GM19438 (cell line): ENCODE results near the gene CFAP92.
"Not testable (repeated sequence)": the region's sequence is repeated elsewhere in the genome, so short reads cannot be mapped to it uniquely, and the experiment has no call there.

Source experiments
- ATAC-seq: cut with Tn5 transposase; IDR thresholded peaks from one replicate; pipeline ENCODE4 v1.9.1; 2021; ENCODE audit warnings: low read depth; ENCODE audit not compliant: unreplicated experiment

The CFAP92 gene

DNA sequence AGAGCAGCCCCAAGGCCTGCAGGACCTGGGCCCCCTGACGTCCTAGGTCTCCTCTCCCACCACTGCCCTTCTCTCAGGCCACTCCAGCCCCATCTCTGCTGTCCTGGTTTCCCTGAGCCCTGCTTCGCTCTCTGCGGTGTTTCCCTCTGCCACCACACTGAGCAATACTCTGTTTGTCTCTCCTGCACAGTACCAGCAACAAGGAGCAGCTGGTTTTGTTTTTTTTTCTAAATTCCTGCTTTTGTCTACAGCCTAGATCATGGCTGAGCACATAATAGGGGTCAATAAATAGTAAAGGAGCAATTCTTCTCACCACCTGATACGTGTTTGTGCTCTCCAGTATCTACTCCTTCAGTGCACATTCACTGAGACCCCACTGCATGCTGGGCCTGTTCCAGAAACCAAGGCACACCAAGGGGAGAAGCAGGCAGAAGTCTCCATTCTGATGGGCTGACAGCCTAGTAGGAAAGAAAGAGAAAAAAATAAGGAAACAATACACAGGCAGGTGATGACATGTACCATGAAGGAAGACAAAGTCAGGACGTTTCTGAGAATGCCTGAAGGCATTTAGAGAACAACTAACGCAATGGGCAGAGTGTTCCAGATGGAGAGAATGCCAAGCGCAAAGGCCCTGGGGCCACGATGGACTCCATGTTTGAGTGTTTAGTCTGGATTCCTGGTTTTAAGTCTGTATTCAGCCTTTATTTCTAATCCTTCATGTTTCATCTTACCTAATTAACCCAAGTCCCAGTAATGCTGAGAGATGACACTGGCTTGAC lies 120.4 kb downstream of the CFAP92 start:
- no peak for ATAC-seq

DNA sequence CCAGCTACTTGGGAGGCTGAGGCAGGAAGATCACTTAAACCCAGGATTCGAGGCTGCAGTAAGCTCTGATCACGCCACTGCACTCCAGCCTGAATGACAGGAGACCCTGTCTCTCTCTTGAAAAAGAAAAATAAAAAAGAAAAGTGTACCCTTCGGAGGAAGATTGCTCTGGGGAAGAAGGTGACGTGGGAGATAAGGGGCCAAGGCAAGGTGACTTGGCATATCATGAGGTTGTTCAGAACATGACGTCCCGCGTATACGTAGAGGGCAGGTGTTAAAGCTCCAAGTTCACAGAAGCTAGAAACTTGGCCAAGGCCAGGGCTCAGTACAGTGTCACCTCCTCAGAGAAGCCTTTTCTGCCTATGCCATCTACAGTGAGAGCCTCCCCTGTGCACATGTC lies 121.1 kb downstream of the CFAP92 start:
- ATAC-seq: no peak

DNA sequence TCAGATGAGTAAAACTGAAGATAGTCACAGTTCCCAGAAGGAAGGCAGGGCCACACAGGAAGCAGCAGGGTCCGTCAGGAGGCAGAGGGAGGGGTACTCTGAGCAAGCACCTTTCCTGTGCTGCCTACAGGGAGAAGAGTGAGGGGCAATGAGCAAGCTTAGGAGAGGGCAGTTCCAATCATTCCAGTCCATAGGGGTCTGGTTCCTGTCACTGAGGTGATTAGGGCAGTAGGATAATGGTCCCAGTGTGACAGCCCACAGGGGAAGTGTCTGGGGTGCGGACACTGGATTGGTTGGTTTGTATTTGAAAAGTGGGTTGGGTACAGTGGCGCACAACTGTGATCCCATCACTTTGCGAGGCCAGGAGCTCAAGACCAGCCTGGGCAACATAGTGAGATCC lies 121.6 kb downstream of the CFAP92 start:
- no peak for ATAC-seq

DNA sequence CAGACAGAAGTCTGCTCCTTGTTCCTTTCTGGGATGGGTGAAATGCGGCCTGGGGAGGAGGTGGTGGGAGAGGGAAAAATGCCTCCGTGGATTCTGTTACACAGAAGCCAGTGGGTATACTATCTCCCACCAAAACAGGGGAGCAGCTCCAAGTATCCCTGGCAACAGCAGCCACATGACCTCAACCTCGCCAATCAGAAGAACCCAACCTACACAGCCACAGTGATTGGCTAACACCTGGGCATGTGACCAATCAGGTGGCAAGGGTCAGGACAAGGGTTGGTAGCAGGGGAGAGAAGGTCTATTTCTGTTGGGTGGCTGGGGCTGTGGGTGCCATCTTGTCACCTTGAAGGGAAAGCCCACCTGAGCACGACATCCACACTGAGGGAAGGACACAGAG lies 123.5 kb downstream of the CFAP92 start:
- no peak for ATAC-seq

DNA sequence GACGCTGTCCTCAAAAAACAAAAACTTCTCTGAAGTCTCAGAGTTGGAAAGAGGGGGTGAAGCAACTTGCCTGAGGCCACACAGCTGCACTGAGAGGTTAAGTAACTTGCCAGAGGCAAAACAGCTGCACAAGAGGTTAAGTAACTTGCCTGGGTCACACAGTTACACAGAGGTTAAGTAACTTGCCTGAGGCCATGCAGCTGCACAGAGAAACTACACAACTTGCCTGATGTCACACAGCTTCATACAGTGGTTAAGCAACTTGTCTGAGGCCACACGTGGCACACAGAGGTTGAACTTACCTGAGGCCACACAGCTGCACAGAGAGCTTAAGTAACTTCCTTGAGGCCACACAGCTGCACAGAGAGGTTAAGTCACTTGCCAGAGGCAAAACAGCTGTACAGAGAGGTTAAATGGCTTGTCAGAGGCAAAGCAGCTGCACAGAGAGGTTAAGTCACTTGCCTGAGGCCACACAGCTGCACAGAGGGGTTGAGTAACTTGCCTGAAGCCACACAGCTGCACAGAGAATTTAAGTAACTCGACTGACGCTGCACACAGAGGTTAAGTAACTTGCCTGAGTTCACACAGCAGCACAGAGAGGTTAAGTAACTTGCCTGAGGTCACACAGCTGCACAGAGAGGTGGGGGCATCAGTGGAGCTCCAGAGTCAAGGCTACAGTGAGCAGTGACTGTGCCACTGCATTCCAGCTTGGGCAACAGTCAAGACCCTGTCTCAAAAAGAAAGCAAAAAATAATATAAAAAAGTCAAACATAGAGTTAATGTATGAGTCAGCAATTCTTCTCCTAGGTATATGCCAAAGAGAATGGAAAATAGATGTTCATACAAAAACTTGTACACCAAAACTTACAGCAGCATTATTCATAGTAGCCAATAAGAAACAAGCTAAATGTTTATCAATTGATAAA lies 126.4 kb downstream of the CFAP92 start:
- ATAC-seq: no peak

DNA sequence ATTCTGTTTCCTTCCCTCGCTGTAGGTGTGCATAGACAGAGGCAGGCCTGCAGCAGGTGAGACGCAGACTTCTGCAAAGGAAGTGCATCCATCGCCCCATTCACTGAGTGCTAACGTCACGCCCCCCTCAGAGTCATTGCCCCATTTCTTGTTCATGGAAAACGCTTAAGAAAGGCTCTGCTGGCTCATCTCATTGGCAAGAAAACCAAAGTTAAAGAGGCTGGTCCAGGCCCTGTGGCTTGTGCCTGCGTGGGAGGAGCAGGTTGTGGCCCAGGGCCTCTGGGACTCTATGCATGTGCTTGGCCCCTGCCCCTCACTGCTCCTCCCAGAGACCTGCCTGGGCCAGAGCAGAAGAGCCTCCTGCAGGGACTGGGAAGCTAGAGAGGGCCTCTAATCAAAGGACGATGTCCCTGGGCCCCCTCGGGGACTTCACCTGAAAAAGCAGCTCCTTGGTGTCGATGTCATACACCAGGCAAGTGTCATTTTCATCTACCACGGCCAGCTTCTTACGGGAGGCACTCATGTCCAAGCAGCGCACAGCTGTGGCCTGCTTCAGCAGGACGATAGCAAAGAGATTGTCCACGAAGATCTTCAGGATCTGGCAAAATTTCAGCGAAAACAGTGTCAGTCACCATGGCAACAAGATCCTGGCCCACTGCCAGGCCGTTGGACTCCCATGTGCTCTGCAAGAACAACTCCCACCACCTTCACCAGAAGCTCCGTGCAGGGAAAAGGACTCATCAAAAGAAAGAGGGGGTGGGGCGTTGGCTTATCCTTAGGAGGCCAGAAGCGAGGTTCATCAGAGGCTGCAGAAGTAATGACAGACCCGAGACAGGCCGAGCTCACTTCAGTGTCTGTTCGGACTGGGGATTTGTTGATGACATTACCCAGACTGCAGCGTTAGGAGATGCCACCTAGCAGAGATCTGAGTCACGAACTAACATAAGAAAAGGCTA lies 128.7 kb downstream of the CFAP92 start:
- ATAC-seq: not testable (repeated sequence)

DNA sequence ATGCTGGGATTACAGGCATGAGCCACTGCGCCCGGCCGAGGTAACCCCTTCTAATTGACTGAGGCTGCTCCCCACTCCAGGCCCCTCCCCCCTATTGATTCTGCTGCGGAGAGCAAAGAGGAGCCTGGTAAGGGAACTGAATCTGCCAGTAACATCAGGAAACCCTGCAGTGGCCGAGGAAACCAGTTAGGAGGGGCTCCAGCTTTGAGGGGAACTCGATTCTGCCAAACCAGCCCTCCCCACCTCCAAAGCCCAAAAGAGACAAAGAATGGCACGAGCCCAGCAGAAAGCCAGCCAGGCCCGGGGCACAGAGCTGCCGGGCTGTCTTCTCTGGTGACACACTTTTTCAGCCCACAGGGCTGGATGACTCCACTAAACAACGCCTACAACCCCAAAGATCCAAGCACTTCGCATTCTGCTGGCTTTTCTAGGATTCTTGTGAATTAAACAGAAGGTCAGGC lies 129.5 kb downstream of the CFAP92 start:
- ATAC-seq: no peak

DNA sequence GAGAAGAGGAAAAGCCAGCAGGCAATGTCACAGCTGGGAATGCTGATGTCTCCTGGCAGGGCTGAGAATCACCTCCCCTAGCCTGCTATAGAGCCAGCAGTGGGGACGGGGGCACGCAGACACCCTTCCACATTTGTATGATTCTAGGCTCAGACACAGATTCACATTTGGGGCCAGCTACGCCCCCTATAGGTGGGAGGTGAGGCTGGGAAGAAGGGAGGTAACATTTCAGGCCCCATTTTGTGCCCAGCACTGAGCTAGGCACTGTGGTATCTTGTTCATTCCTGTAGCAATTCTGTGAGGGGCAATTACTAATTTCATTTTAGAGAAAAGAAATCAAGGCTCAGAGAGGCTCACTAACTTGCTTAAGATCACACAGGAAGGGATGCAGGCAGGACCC lies 130.3 kb downstream of the CFAP92 start:
- no peak for ATAC-seq

DNA sequence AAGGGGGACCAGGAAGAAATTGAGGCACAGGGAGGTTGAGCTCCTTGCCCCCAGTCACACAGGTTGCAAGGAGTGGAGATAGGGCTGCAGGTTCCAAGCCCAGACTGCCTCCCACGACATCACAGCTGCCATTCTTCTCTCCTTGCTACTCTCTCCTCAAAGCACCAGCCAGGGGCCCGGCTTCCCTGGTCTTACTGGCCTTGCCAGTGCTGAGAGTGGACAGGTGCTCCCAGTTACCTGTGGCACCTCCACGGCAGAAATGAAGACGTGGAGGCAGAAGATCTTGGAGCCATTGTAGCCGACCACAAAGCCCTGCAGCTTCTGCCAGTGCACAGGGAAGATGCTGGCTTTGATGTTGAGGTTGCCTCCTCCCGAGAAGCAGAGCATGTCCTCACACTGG lies 132.4 kb downstream of the CFAP92 start:
- ATAC-seq: no peak
